ENCODE results near the gene DIAPH3.

DIAPH3 gene

DNA sequence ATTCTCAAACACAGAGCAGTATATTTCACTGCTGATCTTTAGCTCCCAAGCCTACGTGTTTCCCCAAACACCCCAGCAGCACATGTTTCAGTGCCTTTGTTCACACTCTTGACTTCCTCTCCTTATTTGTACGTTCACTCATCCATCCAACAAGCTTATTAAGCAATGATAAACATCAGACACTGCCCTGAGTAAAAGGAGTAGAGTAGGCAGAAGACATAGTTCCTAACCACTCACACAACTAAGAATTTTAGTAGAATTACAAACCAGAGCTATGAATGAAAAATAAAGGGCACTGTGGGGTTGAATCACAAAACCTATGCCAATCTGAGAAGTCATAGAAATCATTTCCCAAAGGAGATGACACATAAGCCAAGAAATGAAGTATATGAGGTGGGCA, 213.5 kb downstream of the DIAPH3 start:
- DNase-seq, result peak; percentile 6

DNA sequence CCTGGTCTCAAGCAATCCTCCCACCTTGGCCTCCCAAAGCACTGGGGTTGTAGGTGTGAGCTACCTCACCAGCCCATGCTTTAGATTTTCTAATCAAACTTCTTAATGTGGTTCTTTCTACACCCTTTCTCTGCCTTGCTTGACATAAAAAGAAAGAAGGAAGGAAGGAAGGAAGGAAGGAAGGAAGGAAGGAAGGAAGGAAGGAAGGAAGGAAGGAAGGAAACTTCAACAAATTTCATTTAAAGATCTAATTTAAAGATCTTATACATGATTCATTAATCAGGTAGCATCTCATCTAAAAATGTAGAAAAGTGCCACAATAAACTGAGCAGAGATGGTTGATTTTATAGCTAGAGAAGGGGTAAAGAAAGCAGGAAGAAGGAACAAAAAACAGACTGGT, 215.0 kb downstream of the DIAPH3 start:
- DNase-seq, result no peak

DNA sequence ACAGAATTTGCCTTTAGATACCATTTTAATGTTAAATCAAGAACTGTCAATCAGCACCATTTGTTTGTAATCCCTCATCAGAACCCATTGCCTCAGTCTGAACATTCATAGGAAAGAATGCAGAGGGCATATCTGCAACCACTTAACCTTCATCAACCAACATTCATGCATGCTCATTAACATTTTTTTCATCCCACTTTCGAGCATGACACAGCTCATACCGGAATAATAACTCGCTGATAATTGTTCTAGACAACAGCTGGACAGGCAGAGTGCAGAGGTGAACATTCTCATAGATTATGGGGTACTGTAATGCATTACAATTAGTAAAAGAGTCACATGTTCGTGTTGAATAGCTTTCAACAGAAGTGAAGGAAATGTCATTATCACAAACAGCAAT, 216.8 kb downstream of the DIAPH3 start:
- DNase-seq, result peak; percentile 75

DNA sequence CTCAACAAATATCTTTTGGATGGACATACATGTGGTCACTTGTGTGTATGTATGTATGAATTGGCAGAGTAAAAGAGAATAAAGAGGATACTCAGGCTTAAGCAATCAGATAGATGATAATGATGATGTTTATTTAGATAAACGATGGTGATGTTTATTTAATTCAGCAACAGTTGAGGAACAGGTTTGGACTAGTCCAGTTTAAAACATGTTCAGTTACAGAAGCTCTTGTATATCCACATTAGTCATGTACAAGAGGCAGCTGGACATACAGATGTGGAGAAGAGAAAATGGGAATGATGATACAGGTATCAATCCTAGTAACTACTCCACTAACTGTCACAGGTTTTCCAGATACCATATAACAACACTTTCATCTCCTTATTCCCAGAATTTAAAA, 232.1 kb downstream of the DIAPH3 start:
- no peak for DNase-seq

DNA sequence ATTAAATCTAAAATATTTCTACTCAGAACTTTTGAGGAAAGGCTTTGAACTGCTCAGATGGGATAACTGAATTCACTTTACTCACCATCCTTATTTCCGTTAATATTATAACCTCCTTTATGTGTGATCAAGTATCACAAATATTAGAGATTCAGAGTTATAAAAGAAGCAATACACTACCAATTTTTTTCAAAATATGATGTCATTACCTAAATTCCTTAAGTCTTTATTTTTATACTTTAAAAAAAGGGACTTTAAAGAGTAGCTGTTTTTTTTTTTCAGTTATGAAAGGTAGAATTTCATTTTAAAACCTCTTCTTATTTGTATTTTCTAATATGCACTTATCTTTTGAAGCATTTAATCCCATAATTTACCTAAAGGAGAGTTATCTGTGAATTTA, 239.5 kb downstream of the DIAPH3 start:
- no peak for DNase-seq

DNA sequence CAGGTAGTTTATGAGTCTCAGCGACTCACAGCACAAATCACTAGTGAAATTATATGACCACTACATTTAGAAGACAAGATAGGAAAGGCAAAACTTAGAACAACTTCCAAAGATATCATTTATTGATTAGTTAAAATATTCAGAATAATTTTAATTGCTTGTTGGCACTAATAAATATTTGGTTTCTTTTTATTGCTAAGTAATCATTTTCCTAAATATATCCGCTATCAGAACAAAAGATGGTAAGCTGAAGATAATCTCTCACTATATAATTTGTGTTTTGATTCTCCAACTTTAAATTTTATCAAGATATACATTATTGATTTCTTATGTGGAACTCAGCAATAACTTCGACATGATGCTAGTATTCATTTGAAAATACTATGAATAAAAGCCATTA, 248.5 kb downstream of the DIAPH3 start:
- DNase-seq, result no peak

DNA sequence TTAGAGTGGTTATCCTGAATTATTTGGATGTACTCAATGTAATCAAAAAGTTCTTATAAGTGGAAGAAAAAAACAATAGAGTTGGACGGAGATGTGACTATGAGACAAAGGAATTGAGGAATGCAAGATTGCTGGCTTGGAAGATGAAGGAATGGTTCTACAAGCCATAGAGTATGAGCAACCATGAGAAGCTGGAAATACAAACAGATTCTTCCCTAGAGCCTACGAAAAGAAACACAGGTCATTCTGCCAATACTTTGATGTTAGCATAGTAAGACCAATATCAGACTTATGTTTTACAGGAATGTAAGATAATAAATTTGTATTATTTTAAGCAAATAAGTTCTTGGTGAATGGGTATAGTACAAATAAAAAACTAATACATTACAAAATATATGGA, 249.2 kb downstream of the DIAPH3 start:
- peak; percentile 48 for DNase-seq

DNA sequence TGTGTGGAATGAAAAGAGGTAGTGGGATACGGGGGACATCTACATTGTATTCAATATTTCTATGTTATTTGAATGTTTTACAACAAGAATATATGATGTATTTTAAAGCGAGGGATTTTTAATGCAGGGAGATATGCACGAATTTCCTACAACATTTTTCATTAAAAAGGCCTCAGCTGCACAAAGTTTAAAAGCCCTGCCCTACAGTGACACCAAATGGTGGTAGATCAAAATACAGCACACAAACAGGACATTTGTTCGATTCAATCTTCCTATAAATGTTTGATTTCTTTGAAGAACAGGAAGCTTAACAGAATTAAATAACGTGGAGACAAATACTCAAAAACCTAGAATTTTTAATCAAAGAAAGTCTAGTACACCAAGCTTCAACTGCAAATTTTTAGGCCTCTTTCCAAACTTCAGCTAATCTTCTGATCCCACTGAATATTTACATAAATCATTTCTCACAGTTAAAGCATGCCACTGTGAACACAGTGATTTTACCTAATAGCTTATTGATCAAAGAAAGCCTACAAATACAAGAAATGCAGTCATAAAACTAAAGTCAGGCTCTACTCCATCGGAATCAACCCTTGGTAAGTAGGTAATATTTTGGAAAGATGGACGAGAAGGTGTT, 257.2 kb downstream of the DIAPH3 start:
- DNase-seq, result peak; percentile 47

DNA sequence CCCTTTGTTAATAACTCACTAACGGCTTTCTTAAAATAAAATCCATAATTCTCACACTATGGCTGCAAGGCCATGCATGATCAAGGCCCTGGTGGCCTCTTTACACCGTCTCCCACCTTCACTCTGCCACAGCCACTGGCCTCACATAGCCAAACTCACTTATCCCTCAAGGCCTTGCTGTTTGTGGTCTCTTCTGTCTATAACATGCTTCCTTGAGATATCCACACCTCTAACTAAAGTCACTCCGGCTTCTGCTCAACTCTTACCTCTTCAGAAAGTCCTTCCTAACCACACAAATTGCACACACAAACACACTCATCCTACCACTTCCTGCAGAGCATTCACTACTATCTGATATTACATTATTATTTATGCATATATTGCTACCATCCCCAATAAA, 262.5 kb downstream of the DIAPH3 start:
- peak; percentile 1 for DNase-seq

DNA sequence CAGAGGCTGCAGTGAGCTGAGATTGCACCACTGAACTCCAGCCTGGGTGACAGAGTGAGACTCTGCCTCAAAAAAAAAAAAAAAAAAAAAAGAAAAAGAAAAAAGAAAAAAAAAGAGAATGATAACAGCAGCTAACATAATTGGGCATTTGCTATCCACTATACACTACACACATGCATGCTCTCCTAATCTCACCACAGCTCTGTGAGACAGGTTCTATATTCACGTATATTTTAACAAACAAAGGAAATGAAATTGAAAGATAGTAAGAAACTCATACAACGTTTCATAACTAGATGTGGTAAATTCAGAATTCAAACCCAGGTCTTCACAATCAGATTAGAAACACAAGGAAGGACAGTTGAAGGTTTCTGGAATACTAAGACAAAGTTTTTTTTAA, 265.7 kb downstream of the DIAPH3 start:
- DNase-seq, result no peak

DNA sequence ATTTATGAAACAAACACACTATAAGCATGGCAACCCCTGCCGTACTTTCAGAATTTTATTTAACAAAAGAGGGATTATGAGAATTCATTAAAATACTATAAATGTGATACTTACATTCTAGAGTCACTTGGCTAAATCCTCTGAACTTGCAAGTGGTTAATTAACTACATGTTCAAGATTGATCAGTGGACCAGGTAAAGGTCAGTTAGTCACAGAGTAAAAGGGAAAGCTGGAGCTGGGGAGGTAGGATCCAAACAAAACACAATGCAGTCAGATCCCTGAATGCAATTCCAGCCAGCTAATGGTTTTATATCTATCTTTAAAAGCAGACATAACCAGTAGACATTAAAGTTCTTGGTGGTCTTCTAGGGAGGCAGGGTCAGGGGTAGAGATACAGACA, 270.5 kb downstream of the DIAPH3 start:
- DNase-seq, result no peak

DNA sequence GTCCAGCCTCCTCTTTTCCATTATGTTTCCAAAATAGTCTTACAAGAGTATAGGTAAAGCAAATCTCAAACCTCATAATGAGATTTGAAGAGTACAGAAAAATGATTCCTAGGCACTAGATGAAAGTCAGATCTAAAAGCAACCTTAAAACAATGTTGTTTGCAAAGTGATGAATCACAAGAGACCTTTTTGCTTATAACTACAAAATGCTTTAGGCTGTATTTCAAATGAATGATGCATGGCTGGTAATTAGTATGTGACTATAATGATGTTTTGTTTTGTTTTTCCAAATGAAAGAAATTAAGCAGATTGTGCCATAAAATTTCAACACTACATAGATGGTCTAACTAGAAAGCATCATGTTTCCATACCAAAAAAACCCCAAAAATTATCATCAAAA, 272.7 kb downstream of the DIAPH3 start:
- DNase-seq, result no peak

DNA sequence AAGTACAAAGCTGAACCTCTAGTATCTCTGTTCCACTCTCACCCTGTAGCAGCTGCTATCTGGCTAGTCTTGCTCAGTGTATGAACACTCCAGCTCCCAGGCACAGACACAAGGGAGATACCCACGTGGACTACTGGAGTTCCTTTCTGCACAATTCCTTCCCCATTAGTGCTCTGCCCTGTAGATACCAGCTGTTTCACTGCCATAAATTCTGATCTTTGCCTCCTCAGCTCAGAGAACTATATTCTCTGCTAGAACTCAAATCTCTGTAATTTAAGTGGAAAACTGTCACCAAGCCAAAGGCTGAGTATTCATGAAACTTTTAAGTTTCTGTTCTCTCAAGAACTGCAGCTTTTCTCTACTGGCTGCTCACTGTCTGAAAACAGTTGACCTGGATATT, 273.7 kb downstream of the DIAPH3 start:
- peak; percentile 17 for DNase-seq

DNA sequence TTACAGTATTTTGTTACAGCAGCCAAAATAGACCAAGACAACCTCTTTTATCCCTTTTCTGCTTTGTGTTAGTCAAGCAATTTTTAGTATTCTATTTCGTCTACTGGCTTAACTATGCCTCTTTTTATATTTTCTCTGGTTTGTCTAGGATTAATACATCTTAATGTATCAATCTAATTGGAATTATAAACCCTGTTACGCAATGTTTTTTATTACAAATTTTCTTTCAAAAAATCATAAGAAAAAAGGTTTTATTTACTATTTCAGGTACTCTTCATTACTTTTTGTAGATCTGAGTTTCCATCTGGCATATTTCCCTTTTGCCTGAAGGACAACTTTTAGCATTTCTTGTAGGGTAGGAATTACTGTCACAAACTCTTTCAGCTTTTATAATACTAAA, 275.3 kb downstream of the DIAPH3 start:
- no peak for DNase-seq

DNA sequence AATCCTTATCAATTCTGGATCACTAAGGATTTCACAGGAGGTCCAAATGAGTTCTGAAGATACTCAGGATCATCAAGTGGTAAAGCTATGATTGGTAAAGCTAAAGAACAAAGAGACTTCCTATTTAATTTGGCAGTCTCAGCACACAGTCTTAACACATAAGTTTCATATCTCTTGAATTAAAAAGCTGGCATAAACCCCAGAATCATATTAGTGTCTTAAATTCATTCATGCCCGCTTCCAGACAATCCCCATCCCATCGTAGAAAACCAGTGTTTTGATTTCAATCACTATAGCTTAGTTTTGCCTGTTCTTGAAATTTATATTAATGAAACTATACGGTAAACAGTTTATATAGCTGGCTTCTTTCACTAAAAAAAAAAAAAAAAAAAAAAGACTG, 278.7 kb downstream of the DIAPH3 start:
- DNase-seq, result no peak

DNA sequence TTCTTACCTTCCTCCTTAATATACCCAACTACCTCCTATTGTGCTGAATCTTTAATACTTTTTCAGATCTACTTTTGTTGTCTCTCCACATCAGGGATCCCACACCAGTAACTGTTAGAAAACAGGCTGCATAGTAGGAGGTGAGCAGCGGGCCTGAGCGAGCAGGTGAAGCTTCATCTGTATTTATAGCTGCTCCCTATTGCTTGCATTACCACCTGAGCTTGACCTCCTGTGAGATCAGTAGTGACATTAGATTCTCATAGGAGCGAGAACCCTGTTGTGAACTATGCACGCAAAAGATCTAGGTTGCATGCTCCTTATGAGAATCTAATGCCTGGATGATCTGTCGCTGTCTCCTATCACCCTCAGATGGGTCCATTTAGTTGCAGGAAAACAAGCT, 279.8 kb downstream of the DIAPH3 start:
- DNase-seq, result no peak

DNA sequence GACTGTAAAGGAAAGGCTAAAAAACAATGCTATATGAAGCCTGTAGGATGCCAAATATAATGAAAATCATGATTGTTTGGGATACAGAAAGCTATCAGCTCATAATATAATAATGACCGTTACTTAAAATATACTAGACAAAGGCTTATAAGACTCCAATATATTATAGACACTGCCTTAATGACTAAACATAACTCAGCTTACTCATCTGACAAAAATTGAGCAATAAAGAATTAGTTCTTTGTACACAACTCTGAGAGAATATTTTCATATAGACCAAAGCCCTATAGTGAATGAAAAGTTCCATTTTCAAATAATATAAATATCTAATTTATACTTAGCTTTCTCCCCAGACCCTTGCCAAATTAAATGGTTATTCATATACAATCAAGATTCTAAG, 283.3 kb downstream of the DIAPH3 start:
- peak; percentile 20 for DNase-seq

DNA sequence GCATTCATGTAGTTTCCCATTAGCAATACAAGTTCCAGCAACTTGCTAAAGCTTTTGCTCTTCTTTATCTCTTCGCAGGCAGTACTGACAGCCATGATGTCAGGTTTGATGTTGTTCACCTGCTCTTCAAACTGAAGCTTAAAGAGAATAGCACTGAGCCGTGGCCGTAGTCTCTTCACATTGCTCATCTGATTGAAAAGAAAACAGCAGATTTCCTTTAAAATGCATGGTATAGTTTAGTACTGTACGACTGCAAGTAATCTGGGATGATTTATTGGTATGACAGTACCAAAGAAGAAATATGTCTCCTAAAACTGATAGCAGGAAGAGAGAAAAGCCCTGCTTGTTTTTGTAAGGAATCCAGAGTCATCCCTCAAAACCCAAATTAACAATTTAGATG, 284.4 kb downstream of the DIAPH3 start:
- DNase-seq, result peak; percentile 10

DNA sequence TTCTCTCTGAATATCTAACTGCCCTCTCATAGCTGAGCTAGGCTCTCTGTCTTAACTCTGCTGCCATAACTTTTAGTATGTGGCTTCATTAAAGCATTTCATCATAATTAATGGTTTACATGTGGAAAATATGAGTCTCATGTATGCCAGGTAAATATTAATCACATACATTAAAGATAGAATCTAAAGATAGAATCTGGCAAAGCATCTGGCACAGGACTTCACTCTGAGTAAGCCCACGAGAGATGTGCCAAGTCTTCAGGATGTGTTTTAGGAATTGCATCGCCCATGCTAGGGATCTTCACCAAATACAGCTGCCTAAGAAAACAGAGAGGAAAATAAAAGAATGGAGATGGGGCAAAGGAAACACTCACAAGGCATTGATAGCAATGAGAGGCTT, 285.8 kb downstream of the DIAPH3 start:
- DNase-seq, result peak; percentile 73

DNA sequence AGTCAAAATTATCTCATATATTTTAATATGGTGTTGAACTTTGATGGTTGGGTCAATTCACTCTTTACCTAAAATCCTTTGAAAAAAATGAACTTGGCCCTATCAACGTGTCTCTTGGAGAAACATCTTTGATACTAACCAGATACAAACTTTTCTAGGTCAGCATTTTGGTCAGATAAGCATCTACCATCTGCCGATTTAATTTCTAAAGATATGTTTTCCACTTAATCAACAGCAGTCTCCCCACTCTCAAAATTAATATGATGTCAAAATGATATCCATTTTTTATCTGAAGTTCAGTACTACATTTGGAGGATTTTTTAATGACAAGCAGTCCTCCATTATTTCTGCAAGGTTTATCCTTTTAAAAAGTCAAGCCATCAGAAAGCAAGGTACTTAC, 288.8 kb downstream of the DIAPH3 start:
- no peak for DNase-seq

DNA sequence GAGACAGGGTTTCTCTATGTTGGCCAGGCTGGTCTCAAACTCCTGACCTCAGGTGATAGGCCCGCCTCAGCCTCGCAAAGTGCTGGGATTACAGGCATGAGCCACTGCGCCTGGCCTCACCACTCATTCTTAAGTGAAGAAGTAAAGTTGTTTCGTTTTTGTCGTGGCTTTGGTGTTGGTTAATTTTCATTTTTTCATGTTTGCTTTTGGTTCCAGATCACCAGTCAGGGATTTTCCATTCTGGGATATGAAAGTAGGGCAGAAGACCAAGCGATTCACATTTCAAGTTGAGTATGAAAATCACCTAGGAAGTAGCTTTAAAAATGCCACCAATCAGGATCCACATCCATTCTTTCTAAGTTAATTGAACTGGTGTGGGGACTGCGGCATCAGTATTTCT, 289.9 kb downstream of the DIAPH3 start:
- DNase-seq, result no peak

DNA sequence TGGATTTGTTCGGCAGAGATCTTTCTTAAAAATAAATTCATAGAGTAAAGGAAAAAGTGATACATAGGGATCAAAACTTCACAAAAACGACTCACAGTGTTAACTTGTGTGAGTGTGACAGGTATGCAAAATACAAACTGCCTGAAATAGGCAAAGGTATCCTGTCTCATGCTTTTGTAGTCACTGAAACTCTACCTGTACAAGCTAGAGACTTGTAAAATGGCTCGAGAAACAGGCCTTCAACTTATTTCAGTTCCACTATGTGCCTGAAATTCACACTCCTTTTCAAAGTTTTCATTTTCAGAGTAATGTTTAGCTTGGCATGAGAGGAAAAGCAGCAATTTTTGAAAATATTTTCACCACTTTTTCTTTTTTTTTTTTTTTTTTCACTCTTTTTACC, 290.4 kb downstream of the DIAPH3 start:
- DNase-seq, result no peak

DNA sequence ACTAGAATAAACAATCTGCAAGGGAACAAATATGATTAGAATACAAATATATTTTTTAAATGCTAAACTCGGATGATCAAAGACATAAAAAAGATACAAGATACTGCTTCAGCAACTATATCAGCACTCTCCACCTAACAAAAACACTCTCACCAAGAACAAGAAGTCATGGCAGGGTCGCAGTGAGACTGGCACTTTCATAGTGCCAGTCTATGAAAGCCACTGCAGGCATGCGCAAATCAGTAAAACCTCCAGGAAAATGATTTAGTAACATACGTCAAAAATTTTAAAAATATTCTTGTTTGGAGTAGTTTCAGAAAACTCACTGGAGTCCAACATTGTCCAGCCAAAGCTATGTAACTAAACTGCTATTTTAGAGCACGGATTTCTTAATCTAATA, 295.9 kb downstream of the DIAPH3 start:
- DNase-seq, result no peak

DNA sequence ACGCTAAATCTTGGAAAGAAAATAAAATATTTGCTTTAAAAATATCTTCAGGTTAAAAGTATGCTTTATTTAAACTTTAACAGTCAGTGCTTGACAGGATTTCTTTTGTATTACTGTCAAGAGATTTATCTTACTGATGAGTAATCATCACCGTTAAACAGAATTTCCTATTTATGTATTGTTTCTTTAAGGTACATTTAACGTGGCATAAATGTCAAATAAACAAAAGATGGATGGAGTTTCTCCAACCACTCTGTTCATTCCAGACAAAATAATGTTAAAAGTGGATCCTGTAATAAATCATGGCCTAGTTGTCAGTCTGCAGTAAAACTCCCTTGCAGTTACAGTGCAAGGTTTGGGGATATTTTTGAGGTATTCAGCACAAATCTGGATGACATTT, 298.3 kb downstream of the DIAPH3 start:
- peak; percentile 26 for DNase-seq

DNA sequence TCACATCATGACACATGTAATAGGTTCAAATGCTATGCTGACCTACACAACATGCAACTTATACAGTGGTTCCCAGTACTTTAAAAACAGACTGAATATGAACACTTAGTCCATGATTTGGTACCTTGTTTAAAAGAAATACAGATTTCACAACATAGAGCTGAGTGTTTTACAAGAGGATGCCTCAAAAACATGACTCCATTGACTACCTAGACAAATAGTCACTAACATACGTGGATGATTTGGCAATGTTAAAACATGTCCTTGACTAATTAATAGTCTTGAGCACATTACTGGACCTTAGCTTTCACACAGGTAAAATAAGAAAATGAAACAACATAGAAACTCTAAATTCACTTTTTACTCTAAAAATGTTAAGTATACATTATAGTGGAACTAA, 300.1 kb downstream of the DIAPH3 start:
- no peak for DNase-seq

DNA sequence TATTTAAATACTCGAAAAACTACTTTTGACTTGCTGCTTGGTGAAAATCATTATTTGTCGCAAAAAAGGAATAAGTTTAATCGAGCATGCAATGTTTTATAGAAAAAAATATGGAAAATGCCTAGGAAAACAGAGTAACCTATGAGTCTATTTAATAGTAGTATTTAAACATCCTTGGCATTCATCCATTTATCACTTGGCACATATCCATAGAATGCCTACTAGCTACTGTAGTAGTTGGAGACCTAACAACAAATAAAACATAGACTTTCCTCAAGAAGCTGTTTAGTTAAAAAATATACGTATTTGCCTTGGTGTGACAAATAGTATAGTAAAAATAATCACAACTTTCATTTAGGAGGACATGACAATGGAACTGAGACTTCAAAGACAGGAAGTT, 302.1 kb downstream of the DIAPH3 start:
- DNase-seq, result no peak
